Fibroblast of lung (primary cell): Measurements from ENCODE around the gene DOK5. TPM values are rescaled to one million over a fixed set of nuclear protein-coding genes. Genes with fewer than 3 reads are reported as not detected.

Experiments used
- DNase-seq, 2 donors: peaks; one replicate each; pipeline versions ENCODE4 v3.0.0 to v3.0.0-alpha.2; 2010; ENCODE audit warnings: low read depth in 2 of 2
- H2AFZ ChIP-seq: 2 replicates; pipeline ENCODE4 v1.5.1; 2012; ENCODE audit warnings: low read length, control low read depth, inconsistent platforms
- H3K27ac ChIP-seq: 2 replicates; pipeline ENCODE4 v1.5.1; 2011; ENCODE audit warnings: low read length, control low read depth; ENCODE audit not compliant: insufficient read depth
- H3K27me3 ChIP-seq: 2 replicates; pipeline ENCODE4 v1.5.1; 2011; ENCODE audit warnings: mild to moderate bottlenecking, low read length; ENCODE audit not compliant: control insufficient read depth, insufficient read depth
- H3K36me3 ChIP-seq: 2 replicates; pipeline ENCODE4 v1.5.1; 2011; ENCODE audit warnings: low read length; ENCODE audit not compliant: control insufficient read depth, insufficient read depth
- H3K4me1 ChIP-seq: 2 replicates; pipeline ENCODE4 v1.5.1; 2011; ENCODE audit warnings: low read length; ENCODE audit not compliant: control insufficient read depth, insufficient read depth; ENCODE audit errors: extremely low read depth
- H3K4me2 ChIP-seq: 2 replicates; pipeline ENCODE4 v1.5.1; 2011; ENCODE audit warnings: low read length, control low read depth; ENCODE audit not compliant: insufficient read depth; ENCODE audit errors: extremely low read depth
- H3K4me3 ChIP-seq, 4 experiments: fragments of 200-600 bp in 1 of 4; sonication (generic) in 1 of 4; replicated peaks in 1 of 4; 2 replicates each; pipeline ENCODE4 v1.5.1; 2011 to 2016; ENCODE audit warnings: low read length in 4 of 4, low read depth in 3 of 4, mild to moderate bottlenecking in 3 of 4, control low read depth in 2 of 4, inconsistent platforms in 1 of 4, mixed read lengths in 1 of 4; ENCODE audit not compliant: insufficient read depth in 1 of 4; ENCODE audit errors: control extremely low read depth in 1 of 4
- H3K79me2 ChIP-seq: 2 replicates; pipeline ENCODE4 v1.5.1; 2012; ENCODE audit warnings: mild to moderate bottlenecking, low read length, inconsistent platforms; ENCODE audit not compliant: control insufficient read depth, insufficient read depth
- H3K9ac ChIP-seq: 2 replicates; pipeline ENCODE4 v1.5.1; 2011; ENCODE audit warnings: mild to moderate bottlenecking, low read length, control low read depth; ENCODE audit not compliant: insufficient read depth
- H3K9me3 ChIP-seq: 2 replicates; pipeline ENCODE4 v1.5.1; 2012; ENCODE audit warnings: low read depth, low read length; ENCODE audit not compliant: control insufficient read depth, insufficient read depth
- H4K20me1 ChIP-seq: 2 replicates; pipeline ENCODE4 v1.5.1; 2011; ENCODE audit warnings: low read length; ENCODE audit not compliant: control insufficient read depth, insufficient read depth; ENCODE audit errors: extremely low read depth
- EZH2 ChIP-seq: IDR thresholded peaks from 2 replicates; pipeline ENCODE4 v1.5.1; 2012; ENCODE audit warnings: low read length, control low read depth, mild to moderate bottlenecking; ENCODE audit errors: missing control alignments
- polyA minus RNA-seq: library from RNA; depleted of rRNA, polyadenylated mRNA; stranded (reverse); fragments of >200 nt; gene quantifications from 2 replicates; pipeline ENCODE4 v1.2.3, GENCODE V29; 2011; ENCODE audit warnings: low replicate concordance
- polyA plus RNA-seq, 2 donors: library from polyadenylated mRNA; depleted of rRNA in 1 of 2; stranded (reverse) in 1 of 2; unstranded in 1 of 2; fragments of >200 nt; gene quantifications; 2 replicates each; pipeline ENCODE4 v1.2.1, GENCODE V29; 2011 to 2012; ENCODE audit warnings: missing spikeins in 1 of 2
- total RNA-seq: library from RNA; depleted of rRNA; stranded (reverse); fragments of >200 nt; gene quantifications from 2 replicates; pipeline ENCODE4 v1.2.1, GENCODE V29; 2014
- TF ChIP-seq, protein P1 (sequence below), 2 donors: IDR thresholded peaks in 1 of 2; conservative IDR thresholded peaks in 1 of 2; 1 replicate in 1 of 2; 2 replicates in 1 of 2; pipeline ENCODE4 v1.5.1; 2011 to 2012; ENCODE audit warnings: low read length in 2 of 2, control low read depth in 1 of 2, inconsistent platforms in 1 of 2, low read depth in 1 of 2, mild to moderate bottlenecking in 1 of 2

DOK5 gene
- total RNA-seq: 16.9 and 19.2 TPM in 2 replicates
- polyA plus RNA-seq: 13.5 and 25.4 TPM in 2 replicates
- polyA plus RNA-seq (2012): 14.7 and 27.0 TPM in 2 replicates
- polyA minus RNA-seq: 5.3 and 8.5 TPM in 2 replicates

DNA sequence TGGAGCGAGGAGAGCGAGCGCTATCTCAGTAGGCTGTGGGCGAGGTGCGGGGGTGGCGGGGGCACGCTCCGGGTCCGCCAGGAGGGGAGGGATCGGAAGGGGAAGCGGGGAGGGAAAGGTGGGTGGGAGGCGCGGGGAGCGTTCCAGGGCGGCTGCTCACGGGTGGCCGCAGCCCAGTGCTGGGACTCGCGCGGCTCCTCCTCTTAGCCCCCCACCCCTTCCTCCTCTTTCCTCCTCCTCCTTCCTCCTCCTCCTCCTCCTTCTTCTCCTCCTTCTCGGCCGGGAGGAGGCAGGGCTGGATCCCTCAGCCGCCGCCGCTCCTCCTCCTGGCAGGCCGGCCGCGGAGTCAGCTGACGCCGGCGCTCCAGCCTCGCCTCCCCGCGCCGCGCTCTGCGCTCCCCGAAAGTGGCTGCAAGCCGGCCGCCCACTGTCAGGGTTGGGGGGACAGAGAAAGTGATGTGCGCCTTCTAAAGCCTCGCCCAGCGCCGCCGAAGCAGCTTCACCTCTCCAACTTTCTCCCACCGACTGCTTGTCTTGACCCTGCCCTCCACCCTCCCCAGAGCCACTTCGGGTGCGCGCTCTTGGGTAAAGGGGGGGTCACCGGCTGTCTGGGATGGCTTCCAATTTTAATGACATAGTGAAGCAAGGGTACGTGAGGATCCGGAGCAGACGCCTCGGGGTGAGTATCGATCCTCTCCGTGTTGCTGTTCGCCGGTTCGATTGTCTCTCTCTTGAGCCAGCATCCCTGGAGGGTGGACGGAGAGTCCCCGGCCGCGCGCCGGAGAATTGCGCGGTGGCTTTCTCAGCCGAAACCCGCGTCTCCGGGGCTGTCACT lies at the start of gene DOK5:
Gene DOK5, plus strand, starts transcription at position 260 of the 835 bp plus-strand sequence. Its CDS starts 354 bp downstream, at position 614.
- DNase-seq: peak; percentile 54 to 72
- Histone ChIP-seq H3K9me3 (no peaks in the 10 kb centered on the region), H2AFZ (peak within 1 kb of the TSS; percentile 76), H3K4me2 (peak within 1 kb of the TSS; percentile 76), H3K27ac (peak within 1 kb of the TSS; percentile 63), H3K4me1 (peaks cover 5% of the 10 kb centered on the region), H3K79me2 (peaks cover 10% of the 10 kb centered on the region), H4K20me1 (no peaks in the 10 kb centered on the region), H3K9ac (peak within 1 kb of the TSS; percentile 48), H3K36me3 (no peaks in the 10 kb centered on the region), H3K27me3 (no peaks in the 10 kb centered on the region), H3K4me3 (peak within 1 kb of the TSS; percentile 85 to 93 (median 87))
- TF ChIP-seq EZH2: no peak
- TF ChIP-seq, protein P1, sequence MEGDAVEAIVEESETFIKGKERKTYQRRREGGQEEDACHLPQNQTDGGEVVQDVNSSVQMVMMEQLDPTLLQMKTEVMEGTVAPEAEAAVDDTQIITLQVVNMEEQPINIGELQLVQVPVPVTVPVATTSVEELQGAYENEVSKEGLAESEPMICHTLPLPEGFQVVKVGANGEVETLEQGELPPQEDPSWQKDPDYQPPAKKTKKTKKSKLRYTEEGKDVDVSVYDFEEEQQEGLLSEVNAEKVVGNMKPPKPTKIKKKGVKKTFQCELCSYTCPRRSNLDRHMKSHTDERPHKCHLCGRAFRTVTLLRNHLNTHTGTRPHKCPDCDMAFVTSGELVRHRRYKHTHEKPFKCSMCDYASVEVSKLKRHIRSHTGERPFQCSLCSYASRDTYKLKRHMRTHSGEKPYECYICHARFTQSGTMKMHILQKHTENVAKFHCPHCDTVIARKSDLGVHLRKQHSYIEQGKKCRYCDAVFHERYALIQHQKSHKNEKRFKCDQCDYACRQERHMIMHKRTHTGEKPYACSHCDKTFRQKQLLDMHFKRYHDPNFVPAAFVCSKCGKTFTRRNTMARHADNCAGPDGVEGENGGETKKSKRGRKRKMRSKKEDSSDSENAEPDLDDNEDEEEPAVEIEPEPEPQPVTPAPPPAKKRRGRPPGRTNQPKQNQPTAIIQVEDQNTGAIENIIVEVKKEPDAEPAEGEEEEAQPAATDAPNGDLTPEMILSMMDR (conservative IDR thresholded peaks at IDR 0.05 in 1 of 2, IDR thresholded peaks at IDR 0.05 in 1 of 2; ENCODE audit: low read depth in 1 of 2, low read length in 2 of 2): no peak

DNA sequence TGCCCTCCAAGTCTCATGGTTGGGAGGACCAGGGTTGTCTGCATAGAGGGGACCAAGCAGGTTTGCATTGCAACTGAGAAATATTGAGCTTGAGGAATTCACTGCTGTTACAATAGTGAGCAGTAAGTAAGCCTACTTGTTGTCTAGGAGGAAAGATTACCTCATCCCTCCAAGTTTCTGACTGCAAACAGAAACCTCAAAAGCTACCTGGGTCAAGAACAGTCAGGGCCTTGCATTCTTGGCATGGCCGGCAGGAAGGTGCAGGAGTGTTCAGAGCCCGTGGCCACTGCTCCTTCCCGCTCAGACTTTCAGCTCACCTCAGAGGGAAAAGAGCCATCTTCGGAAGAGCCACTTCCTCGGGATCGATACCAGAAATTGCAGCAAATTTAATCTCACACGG lies 46.0 kb upstream of the DOK5 start:
- no peaks in the 10 kb centered on the region for H3K4me1 ChIP-seq
- H3K27ac ChIP-seq: no peak overlapping the region
- no peaks in the 10 kb centered on the region for H3K79me2 ChIP-seq
- H3K9me3 ChIP-seq: no peaks in the 10 kb centered on the region
- no peak overlapping the region for H2AFZ ChIP-seq
- H4K20me1 ChIP-seq: no peaks in the 10 kb centered on the region
- no peak overlapping the region for H3K4me2 ChIP-seq
- no peak for TF ChIP-seq EZH2
- TF ChIP-seq, protein P1 (conservative IDR thresholded peaks at IDR 0.05 in 1 of 2, IDR thresholded peaks at IDR 0.05 in 1 of 2; ENCODE audit: low read depth in 1 of 2, low read length in 2 of 2): no peak
- DNase-seq: peak in 1 of 2 donors; percentile 9
- no peak overlapping the region for H3K4me3 ChIP-seq
- no peak overlapping the region for H3K9ac ChIP-seq
- no peaks in the 10 kb centered on the region for H3K36me3 ChIP-seq
- H3K27me3 ChIP-seq: no peaks in the 10 kb centered on the region

DNA sequence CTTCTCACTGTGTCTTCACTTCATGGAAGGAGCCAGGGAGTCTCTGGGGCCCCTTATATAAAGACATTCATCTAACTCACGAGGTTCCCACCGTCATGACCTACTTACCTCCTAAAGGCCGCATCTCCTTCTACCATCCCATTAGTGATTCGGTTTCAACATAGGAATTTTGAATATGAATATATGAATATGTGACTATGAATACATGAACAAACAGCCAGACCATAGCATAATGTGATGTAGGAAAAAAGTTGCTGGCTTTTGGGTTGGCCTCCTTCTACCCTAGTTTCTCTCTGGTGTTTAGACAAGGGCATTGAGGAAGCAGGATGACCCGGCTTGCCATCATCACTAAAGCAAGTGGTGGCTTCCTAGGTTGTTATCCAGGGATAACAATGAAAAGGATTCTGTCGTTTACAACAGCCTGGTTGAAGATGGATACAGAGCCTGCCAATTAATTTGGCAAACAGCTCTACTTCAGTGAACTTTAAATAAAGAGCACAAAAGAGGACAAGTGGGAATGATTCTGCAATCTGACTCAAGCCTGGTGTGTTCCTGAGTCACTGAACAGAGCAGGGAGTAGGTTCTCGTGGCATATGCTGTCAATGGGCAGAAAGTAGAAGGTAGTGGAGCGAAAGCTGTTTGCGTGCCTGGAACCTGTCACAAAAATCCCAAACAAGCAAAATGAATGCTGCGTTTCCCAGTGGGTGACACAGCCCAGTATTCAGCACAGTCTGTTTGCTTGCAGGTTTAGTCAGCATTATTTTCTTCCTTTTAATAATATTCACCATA lies 44.0 kb upstream of the DOK5 start:
- TF ChIP-seq, protein P1 (conservative IDR thresholded peaks at IDR 0.05 in 1 of 2, IDR thresholded peaks at IDR 0.05 in 1 of 2; ENCODE audit: low read depth in 1 of 2, low read length in 2 of 2): no peak
- TF ChIP-seq EZH2: no peak
- peak; percentile 8 to 45 for DNase-seq
- no peak overlapping the region for H3K4me2 ChIP-seq
- no peak overlapping the region for H3K9ac ChIP-seq
- no peaks in the 10 kb centered on the region for H3K79me2 ChIP-seq
- no peaks in the 10 kb centered on the region for H4K20me1 ChIP-seq
- no peak overlapping the region for H3K4me3 ChIP-seq
- H3K4me1 ChIP-seq: no peaks in the 10 kb centered on the region
- no peak overlapping the region for H2AFZ ChIP-seq
- no peaks in the 10 kb centered on the region for H3K9me3 ChIP-seq
- no peaks in the 10 kb centered on the region for H3K27me3 ChIP-seq
- H3K27ac ChIP-seq: no peak overlapping the region
- no peaks in the 10 kb centered on the region for H3K36me3 ChIP-seq
